Midbrain (tissue), 1 donor: ENCODE results near the gene LRTM2.

Experiments
- DNase-seq: peaks from one replicate; lab custom pipeline; 2025; lab: John Stamatoyannopoulos, UW

LRTM2 gene

GRCh38 chr12:1820191-1820895, at the start of gene LRTM2:
Gene LRTM2 (plus strand): TSS chr12:1820565. CDS start chr12:1828149, 7,584 bp downstream.
- no peak for DNase-seq

GRCh38 chr12:1773937-1774655, 46.3 kb upstream of the LRTM2 start:
- peak; percentile 61 for DNase-seq

- no peak for DNase-seq
These were observed 44.0 kb upstream of the LRTM2 start for GRCh38 chr12:1776170-1776921.

- DNase-seq = no peak
These were observed 42.6 kb upstream of the LRTM2 start for GRCh38 chr12:1777798-1778197.

- DNase-seq = no peak
These were observed 41.5 kb upstream of the LRTM2 start for GRCh38 chr12:1778911-1779310.

- peak; percentile 71 for DNase-seq
These were observed 40.6 kb upstream of the LRTM2 start for GRCh38 chr12:1779783-1780182.

GRCh38 chr12:1781772-1782171, 38.6 kb upstream of the LRTM2 start:
- no peak for DNase-seq

GRCh38 chr12:1782215-1782614, 38.1 kb upstream of the LRTM2 start:
- no peak for DNase-seq

- no peak for DNase-seq
These were observed 32.7 kb upstream of the LRTM2 start for GRCh38 chr12:1787714-1788113.

- DNase-seq = no peak
These were observed 29.9 kb upstream of the LRTM2 start for GRCh38 chr12:1790444-1790843.

- DNase-seq = peak; percentile 80
These were observed 29.1 kb upstream of the LRTM2 start for GRCh38 chr12:1791104-1791841.

- DNase-seq = no peak
These were observed 28.0 kb upstream of the LRTM2 start for GRCh38 chr12:1792406-1792805.

- DNase-seq = no peak
These were observed 26.7 kb upstream of the LRTM2 start for GRCh38 chr12:1793426-1794210.

- no peak for DNase-seq
These were observed 25.8 kb upstream of the LRTM2 start for GRCh38 chr12:1794440-1795090.

GRCh38 chr12:1795221-1795784, 25.1 kb upstream of the LRTM2 start:
- no peak for DNase-seq

GRCh38 chr12:1795785-1796514, 24.4 kb upstream of the LRTM2 start:
- peak; percentile 91 for DNase-seq

- DNase-seq = no peak
These were observed 23.8 kb upstream of the LRTM2 start for GRCh38 chr12:1796515-1797010.

GRCh38 chr12:1797011-1797901, 23.1 kb upstream of the LRTM2 start:
- no peak for DNase-seq
